ENCODE data around the gene ZNF236.

The ZNF236 gene

DNA sequence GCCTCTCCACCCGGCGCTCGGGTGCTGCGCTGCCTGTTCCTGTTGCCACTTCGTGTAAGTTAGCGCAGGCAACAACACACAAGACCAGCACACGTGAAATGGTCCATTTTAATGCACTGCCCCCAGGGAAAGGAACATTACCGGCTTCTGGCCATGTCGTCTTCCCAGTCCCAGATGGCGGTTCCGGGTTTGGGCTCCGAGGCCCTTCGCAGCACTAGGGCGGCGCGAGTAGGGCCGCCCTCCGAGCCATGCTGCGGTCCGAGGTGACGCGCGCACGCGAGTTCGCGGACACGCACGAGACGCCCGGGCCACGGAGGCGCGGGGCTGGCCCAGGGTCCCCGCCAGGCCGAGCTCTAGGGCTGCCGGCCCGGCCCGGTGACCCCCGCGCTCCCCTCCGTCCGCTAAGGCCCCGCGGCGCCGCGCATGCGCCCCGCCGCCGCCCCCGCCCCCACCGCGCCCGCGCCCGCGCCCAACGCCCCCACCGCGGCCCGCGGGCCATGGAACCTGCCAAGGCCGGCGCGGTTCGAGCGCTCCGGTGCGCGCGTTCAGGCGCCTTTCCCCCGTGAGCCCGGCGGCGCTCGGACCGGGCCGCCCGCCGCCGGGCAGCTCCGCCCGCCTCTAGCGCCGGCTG is 367 bp upstream of the ZNF236 start:
- DNase-seq, result no peak

DNA sequence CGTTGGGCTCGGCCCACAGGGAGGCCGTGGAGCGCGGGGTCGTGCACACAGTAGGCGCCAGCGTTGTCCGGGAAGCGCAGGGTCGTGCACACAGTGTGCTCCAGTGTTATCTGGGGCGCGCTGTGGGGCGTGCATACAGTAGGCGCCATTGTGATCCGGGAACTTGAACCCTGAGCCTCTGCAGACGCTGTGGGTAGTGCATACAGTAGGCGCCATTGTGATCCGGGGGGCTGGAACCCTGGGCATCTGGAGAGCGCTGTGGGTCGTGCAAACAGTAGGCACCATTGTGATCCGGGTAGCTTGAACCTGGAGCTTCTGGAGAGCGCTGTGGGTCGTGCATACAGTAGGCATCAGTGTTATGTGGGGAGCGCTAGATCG is 793 bp downstream of the ZNF236 start:
- DNase-seq, result no peak

DNA sequence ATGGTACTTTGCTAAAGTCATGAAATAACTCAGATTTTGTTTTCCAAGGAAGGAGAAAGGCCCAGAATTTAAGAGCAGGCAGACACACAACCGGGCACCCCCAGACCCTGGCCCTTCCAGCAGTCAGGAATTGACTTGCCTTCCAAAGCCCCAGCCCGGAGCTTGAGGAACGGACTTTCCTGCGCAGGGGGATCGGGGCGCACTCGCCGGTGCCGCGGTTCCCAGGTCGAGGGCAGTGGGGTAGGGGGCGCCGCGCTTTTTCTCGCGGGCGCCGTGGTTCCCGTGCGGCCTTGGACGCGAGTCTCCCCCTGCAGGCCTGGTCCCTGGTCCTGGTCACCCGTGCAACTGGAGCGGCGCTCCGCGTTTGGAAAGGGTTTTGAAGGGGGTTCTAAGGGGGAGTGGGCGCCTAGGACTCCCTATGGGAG is 1.2 kb downstream of the ZNF236 start:
- no peak for DNase-seq

DNA sequence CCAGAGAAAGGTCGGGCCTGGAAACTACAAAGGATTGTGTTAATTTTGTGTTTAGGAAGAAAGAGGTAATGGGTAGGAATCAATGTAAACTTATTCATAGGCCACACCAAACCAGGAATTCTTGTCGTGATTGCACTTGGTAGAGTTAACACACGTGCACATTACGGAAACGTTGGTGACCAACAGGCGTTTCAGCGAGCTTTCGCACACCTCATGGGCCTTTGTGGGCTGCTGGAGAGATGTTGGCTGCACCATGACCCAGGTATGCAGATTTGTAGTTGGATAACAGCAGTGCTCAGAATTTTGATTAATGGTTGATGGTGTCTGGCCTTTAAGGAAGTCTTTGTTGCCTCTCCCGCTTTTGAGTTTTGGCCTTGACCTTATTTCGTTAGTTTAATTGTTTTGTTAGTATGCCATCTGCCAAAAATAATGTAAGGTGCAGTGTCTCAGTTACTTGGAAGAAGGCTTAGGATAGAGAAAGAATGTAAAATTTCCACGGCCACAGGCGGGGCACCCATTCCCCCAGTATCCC is 1.9 kb downstream of the ZNF236 start:
- no peak for DNase-seq

DNA sequence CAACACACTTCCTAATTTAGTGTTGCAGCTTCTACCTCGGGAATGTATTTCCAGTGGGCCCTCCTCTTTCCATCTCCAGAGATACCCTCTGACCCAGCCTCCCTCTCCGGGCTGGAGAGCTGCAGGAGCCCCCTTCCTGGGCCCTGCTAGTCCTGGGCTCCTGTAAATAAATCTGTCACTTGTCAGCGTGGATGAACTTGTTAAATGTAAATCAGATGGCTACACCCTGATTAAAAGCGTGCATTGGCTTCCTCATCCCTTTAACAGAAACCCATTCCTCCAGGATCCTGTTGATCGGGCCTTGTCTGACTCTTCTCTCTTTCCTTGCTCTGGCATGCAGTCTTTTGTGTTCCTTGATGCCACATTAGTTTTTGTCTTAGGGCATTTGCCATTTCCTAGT is 2.4 kb downstream of the ZNF236 start:
- DNase-seq, result no peak

GRCh38 chr18:76827205-76828200 is 5.1 kb downstream of the ZNF236 start:
- DNase-seq, result no peak

DNA sequence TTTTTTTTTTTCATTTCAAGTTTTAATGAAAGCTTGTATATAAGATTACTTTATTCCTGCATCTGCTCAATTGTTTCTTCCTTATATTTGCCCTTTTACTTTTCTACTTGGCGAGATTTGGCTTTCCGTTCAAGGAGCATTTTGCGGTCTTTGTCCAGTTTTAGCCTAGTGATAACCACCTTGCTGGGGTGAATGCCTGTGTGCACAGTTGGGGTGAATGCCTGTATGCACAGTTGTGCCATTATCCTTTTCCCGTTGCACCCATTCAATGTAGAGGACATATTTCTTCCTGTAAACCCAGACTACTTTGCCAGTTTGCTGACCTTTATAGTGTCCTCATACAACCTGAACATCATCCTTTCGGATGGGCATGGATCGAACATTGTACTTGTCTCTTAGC is 12.0 kb downstream of the ZNF236 start:
- no peak for DNase-seq

DNA sequence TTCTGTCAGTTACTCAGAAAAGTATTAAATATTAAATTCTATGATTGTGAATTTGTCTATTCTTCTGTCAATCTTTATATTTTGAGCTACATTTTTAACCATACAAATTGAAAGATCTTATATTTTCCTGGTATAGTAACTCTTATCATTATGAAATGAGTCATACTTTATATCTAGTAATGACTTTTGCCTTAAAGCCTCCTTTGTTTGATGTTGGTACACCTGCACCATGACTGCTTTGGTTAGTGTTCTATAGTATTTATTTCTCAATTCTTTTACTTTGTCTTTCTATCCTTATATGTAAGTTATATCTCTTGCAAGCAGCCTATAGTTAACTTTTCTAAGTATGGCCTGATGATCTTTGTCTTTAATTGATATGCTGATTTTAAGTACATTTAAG is 13.0 kb downstream of the ZNF236 start:
- DNase-seq, result no peak

DNA sequence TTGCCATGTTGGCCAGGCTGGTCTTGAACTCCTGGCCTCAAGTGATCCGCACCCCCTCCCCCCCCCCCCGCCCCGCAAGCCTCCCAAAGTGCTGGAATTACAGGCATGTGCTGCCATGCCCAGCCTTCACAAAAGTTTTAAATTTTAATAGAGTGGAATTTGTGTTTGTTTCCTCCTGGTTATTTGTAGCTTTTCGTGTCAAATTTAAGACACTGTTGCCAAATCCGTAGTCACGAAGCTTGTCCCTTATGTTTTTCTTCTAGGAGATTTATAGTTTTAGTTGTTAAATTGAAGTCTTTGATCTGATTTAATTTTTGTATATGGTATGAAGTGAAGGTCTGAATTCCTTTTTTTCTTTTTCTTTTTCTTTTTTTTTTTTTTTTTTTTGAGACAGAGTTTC is 14.7 kb downstream of the ZNF236 start:
- no peak for DNase-seq

GRCh38 chr18:76838182-76838581 is 15.8 kb downstream of the ZNF236 start:
- DNase-seq, result no peak

DNA sequence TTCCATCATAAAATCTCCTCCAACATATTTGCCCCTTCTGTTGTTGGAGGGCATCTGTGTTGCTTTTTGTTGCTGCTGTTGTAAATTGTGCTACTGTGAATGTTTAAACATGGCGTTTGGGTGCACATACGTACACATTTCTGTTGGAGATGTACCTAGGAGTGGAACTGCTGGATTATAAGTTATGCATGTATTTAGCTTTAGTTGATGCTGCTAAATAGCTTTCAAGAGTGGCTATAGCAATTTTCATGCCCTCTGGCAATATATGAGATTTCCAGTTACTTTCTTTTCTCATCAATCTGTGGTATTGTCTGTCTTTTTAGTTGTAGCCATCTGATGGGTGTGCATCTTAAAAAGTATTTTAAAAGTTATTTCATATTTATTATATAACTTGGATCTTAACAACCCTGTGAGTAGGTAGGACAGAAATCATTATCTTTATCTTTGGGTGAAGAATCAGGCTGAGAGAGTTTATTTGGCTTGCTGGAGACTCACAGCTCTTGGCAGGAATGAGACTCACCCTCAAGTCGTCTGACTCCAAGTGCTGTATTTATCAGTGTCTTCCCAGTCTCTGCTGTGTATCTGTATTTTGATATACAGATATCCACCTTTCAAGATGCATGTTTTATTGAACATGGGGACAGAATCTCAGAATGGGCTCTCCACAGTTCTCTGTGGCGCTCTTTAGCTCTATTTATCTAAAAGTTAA is 16.9 kb downstream of the ZNF236 start:
- DNase-seq, result no peak

DNA sequence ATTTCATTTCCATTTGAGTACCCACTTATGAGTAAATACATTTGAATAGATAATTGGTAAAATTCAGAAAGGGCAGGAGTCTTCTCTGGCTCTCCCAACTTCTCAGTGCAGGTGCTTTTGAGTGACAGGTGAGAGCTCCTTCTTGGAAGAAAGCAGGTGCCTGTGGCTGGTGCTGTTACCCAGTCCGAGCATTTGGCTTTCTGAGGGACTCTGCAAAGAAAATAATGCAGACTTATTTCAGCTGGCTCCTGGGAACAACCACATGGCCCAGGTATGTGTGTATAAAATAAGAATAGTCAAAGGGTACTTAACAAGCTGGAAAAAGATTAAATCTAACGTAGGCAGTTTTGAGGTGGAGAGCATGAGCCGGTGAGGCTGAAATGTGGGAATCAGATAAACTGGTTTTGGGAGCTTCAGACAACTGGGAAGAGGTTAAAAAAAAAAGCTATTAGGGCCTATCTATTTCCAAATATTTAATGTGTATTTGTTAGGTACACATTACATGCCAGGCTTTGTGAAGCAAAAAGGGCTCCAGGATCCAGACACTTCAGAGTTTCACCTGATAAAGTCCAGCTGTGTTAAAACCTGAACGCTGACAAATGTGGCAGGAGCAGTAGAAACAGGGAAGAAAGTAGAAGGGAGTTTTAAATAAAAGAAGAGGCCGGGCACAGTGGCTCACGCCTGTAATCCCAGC is 20.6 kb downstream of the ZNF236 start:
- no peak for DNase-seq

DNA sequence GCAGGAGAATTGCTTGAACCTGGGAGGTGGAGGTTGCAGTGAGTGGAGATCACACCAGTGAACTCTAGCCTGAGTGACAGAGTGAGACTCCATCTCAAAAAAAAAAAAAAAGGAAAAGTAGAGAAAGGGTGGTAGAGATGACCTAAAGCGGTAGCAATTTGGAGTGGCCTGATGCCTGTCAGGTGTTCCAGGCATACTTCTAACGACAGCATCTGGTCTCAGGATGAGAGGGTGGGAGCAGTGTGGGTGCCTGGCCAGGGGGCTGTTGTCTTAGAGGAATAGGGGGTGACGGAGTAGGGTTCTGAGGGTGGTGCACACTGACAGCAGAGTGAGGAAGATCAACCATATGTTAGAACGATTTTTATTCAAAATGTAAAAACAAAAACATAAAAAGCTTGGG is 21.8 kb downstream of the ZNF236 start:
- no peak for DNase-seq

GRCh38 chr18:76844742-76845477 is 22.6 kb downstream of the ZNF236 start:
- no peak for DNase-seq

DNA sequence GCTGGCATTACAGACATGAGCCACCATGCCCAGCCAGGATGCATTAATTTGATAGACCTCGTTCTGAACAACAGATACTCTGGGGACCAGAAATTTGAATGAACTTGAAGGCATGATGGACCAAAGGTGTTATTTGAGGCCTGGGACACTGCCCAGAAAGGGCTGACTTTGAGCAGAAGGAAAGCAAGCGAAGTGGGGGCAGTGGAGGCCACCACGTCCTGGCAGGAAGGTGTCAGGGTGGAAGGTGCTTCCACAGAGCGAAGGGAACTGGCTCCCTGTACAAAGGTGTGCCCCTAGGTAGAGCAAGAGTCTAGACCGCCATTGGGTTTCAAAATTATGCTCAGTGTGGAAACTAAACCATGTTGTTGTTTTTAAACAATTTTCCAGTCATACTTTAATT is 23.9 kb downstream of the ZNF236 start:
- DNase-seq, result no peak

- DNase-seq, result no peak
Measured at GRCh38 chr18:76847916-76848315, 25.6 kb downstream of the ZNF236 start.

GRCh38 chr18:76850112-76850511 is 27.8 kb downstream of the ZNF236 start:
- DNase-seq, result no peak

GRCh38 chr18:76855594-76855993 is 33.2 kb downstream of the ZNF236 start:
- no peak for DNase-seq

- no peak for DNase-seq
Measured at GRCh38 chr18:76857476-76857875, 35.1 kb downstream of the ZNF236 start.

DNA sequence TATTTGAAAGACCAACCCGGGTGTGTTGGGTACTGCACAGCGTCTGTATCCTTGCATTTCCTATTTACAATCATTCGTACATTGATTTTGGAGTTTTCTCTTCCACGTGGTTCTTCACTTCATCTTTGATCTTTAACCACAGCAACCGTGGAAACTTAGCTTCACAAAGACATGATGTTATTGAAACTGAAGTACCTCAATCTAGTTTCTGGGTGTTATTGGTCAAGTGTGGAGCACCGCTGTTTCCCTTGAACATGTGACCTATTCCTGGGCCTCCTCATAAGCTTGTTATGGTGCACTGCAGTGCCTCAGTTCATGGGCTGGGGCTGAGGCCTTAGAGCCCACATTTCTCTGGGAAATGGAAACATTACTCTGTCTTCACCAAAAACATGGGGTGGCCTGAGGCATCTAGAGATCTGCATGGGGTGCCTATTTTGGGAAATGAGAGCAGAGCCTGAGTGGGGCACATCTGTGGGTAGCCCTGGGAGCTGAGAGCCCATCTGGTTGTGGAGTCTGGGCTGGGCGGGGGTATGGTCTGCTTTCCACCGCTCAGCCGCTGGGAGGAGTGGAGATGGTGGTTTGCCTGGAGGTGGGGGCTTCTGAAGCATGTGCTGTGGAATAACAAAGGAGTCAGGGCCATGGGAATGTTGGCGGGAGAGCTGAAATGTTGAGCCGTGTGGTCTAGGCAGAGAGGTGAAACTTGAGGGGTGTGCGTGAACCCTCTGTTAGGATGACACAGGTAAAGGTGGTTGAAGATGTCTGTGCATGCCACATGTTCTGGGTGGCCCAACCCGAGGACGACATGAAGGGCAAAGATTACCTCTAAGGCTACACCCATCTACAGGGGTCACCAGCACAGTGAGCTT is 37.4 kb downstream of the ZNF236 start:
- DNase-seq, result no peak

GRCh38 chr18:76860411-76860810 is 38.1 kb downstream of the ZNF236 start:
- DNase-seq, result no peak

Data from NCI-H2081 treated with DMSO at 0.1 percent for 48 hours (cell line).